Spleen (tissue), 7 donors: ENCODE data around the gene GRHL3.

Source experiments
- POLR2AphosphoS5 ChIP-seq, 3 donors: sonication (generic); formaldehyde crosslinking; IDR thresholded peaks; one replicate each; pipeline ENCODE4 v1.5.1; 2017; ENCODE audit warnings: antibody characterized with exemption in 3 of 3
- TF ChIP-seq, protein P1 (sequence below), 11 experiments: fragments of 200-600 bp in 7 of 11; fragments of 450-650 bp in 4 of 11; sonication (generic) in 4 of 11; IDR thresholded peaks in 8 of 11; conservative IDR thresholded peaks in 3 of 11; 1 replicate in 7 of 11; 2 replicates in 4 of 11; pipeline versions ENCODE4 v1.4.0 to v1.8.0; 2016 to 2021; ENCODE audit warnings: antibody characterized with exemption in 11 of 11, inconsistent platforms in 4 of 11, mild to moderate bottlenecking in 1 of 11
- donor health status: DM: no; HTN: no; CAD: no; lungs with moderate emphysema.
- donor health status: DM: no; HTN: no; CAD: no.
- donor health status: DM: no; HTN: no; CAD: no.

GRCh38 chr1:24275104-24275410 is 44.1 kb upstream of the GRHL3 start:
- TF ChIP-seq, protein P1, sequence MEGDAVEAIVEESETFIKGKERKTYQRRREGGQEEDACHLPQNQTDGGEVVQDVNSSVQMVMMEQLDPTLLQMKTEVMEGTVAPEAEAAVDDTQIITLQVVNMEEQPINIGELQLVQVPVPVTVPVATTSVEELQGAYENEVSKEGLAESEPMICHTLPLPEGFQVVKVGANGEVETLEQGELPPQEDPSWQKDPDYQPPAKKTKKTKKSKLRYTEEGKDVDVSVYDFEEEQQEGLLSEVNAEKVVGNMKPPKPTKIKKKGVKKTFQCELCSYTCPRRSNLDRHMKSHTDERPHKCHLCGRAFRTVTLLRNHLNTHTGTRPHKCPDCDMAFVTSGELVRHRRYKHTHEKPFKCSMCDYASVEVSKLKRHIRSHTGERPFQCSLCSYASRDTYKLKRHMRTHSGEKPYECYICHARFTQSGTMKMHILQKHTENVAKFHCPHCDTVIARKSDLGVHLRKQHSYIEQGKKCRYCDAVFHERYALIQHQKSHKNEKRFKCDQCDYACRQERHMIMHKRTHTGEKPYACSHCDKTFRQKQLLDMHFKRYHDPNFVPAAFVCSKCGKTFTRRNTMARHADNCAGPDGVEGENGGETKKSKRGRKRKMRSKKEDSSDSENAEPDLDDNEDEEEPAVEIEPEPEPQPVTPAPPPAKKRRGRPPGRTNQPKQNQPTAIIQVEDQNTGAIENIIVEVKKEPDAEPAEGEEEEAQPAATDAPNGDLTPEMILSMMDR (IDR thresholded peaks at IDR 0.05 in 8 of 11, conservative IDR thresholded peaks at IDR 0.05 in 3 of 11) = no peak
- TF ChIP-seq POLR2AphosphoS5 (IDR thresholded peaks at IDR 0.05) = no peak
